HG02610 (cell line): Measurements from ENCODE around the gene CCDC34.

Experiments
- ATAC-seq: cut with Tn5 transposase; IDR thresholded peaks from one replicate; pipeline ENCODE4 v1.9.1; 2021; ENCODE audit warnings: mild to moderate bottlenecking, moderate library complexity; ENCODE audit not compliant: unreplicated experiment

CCDC34 gene, protein sequence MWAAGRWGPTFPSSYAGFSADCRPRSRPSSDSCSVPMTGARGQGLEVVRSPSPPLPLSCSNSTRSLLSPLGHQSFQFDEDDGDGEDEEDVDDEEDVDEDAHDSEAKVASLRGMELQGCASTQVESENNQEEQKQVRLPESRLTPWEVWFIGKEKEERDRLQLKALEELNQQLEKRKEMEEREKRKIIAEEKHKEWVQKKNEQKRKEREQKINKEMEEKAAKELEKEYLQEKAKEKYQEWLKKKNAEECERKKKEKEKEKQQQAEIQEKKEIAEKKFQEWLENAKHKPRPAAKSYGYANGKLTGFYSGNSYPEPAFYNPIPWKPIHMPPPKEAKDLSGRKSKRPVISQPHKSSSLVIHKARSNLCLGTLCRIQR

DNA sequence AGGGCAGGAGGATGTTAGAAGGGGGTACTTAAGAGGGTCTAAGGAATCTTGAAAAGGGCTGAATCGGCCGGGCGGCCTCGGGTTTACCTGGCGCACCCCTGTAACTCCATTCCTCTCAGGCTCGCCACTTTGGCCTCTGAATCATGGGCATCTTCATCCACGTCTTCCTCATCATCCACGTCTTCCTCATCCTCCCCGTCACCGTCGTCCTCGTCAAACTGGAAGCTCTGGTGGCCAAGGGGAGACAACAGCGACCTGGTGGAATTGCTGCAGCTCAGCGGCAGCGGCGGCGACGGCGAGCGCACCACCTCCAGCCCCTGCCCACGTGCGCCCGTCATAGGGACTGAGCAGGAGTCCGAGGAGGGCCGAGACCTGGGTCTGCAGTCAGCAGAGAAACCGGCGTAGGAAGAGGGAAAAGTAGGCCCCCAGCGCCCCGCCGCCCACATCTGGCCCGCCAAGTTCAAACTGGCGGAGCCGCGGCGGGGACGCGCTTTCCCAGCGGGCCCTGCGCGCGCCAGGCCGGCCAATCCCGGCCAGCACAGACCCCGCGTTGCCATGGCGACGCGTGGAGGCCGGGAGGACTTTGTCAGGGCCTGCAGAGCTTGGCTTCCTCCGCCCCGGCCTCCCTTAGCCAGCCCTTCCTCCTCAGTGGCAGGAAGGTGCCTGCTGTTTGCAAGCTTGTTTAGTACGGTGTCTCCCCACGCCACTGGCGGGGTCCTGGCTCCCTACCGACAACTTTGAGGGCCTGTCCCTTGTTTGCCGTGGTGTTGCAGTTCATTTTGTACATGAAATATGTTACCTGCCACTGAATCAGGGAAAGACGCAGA, at the start of gene CCDC34:
CCDC34 (minus strand) TSS at position 467 of the 827 bp plus-strand sequence; CDS start at position 446, 21 bp downstream.
- ATAC-seq: peak; percentile 100

DNA sequence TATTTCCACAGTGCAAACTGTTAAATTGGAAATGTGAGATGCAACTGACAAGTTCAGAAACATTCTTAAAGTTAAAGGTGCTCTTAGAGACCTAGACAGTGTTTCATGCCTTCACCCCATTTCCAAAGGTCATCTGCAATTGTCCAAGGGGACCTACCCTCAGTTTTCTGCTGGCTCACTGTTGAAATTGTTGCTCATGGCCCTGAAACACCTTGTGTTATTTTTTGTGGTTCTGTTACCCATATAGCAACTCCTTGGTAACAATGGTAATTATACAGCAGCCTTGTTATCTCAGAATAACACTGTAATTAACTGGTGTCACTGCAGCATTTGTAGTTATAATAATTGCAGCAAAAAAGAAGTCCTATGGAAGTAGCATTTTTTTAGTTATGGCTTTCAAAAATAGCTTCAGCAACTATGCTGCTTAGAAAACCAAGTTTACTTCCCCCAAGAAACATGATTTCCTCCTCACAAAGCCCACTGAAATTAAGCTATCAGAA, 49.2 kb upstream of the CCDC34 start:
- no peak for ATAC-seq

DNA sequence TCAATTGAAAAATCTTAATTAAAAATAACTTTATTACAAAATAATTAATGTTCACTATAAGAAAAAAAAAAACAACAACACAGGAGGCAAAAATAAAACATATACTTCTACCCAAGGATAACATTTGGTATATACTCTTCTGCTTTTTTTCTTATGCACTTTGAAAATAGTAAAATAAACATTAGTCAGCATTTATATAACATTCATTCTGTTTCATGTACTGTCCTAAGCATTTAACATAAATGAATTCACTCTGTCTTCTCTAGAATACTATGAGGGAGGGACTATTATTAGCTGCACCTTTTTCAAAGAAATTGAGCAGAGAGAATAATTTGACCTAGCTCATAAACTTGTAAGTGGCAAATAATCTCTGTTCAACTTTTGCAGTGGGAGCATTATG, 48.3 kb upstream of the CCDC34 start:
- ATAC-seq: no peak

DNA sequence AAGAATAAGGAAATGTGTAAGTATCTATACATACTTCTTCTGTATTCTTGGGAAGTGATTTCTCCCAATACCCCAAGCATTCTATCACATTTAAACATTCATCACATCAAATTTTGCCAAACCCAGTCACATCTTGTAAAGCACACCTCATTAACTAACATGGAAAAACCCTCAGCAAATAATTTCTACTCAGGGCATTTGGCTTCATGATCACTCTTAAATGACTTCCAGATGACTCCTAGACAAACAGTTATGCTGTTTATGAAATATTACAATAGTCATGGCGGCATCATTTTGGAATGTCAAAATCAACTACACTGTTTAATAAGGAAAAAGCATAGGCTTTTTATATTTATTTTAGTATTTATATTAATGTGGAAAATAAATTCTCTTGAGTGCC, 47.3 kb upstream of the CCDC34 start:
- no peak for ATAC-seq

DNA sequence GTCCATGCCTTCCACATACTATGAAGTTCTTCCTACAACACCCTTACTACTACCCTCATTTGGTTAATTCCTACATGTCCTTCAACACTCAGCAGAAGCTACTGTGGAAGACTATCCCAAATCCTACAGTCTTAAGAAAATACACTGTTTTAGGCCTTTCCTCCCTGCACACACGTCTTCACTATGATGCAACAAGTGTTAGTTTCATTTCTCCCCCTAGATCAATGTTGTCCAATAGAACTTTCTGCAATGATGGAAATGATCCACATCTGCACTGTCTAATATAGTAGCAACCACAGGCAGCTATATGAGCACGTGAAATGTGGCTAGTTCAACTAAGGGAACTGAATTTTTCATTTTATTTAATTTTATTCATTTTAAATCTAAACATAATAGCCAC, 46.7 kb upstream of the CCDC34 start:
- no peak for ATAC-seq

DNA sequence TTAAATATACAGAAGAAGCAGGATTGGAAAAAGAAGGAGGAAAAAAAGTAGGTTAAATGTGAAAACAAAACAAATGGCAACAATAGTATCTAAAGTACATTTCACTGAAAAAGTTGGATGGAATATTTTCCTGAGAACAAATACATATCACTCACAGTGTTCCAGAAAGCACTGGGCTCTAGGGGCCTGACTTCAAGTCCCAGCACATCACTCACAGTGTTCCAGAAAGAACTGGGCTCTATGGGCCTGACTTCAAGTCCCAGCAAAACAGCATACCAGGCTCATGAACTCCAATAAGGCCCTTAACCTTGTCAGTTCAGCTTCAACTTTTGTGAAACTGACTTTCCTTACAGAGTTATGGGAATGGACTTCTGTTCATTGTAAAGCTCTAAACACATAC, 46.0 kb upstream of the CCDC34 start:
- ATAC-seq: no peak

DNA sequence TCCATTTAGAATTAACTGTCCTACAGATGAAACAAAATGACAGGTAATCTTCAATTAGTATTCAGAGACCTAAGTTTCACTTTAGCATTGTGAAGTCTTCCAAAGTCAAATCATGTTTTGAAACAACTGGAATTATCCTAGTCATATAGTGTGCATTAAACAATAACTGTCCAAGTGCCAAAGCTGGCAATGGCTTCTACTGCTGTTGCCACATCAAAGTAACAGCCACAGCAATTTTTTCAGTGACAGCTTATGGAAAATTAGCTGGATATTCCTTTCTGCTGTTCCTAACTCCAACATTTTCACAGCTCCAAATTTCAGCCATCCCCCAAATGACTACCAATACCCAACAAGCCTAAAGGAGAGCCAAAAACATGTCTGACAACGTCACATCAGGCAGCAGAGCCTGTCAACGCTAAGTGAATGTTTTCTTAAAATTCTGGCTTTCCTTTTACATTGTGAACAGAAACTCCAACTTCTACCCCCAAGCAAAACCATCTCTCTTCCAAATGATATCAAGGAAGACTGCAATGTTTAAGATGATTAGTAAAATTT, 45.3 kb upstream of the CCDC34 start:
- no peak for ATAC-seq

DNA sequence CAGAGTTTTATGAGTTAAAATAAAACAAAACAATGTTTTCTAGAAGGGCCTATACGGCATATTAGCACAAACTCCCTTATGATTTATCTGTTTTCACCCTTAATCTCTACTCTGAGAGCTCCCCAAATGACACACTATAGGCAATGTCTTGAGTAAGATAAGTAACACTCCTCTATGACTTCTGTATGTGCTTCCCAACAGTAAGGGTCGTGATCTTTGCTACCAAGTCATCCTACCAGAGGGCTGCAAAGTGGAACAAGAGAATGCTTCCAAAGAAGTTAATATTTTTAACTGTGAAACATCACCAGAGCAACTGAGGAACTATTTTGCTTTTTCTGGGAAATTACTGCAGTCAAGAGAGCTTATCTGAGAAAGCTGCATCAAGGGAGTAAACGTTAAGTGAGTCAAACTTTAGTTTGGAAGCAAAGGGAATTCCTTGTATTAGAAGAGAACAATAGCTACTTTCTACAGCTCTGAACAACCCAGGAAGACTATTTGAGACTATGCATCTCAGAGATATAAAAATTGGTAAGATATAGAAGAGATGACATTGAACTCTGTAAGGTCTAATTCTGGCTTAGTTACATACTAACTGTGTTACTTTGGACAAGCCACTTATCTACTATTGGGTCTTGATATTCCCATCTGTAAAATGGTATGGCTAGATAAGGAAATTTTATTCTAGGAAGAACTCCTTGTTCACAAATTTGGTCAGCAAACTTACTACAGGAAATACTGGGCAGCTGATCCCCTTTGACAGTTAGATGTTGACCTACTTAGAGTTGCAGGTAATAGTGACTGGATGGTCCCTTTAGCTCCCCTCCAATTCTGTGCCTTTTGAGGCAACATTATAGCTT, 43.7 kb upstream of the CCDC34 start:
- ATAC-seq: no peak

DNA sequence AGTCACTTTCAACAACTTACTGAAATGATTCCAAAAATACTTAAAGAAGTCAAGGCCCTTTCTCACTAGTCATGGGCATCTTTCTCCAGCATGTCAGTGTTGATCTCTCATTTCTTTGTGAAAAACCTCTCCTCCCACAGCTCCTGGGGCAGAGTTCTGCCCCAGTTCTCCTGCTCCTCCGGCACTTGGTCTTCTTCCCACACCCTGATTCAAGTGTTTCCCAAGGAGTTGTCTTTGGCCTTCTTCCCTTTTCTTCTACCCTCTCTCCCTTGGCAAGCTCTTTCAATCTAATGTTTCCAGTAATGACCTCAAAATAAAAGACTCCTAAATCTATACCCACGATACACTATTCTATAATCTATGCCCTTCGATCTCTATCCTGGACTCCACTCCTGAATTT, 42.1 kb upstream of the CCDC34 start:
- no peak for ATAC-seq

DNA sequence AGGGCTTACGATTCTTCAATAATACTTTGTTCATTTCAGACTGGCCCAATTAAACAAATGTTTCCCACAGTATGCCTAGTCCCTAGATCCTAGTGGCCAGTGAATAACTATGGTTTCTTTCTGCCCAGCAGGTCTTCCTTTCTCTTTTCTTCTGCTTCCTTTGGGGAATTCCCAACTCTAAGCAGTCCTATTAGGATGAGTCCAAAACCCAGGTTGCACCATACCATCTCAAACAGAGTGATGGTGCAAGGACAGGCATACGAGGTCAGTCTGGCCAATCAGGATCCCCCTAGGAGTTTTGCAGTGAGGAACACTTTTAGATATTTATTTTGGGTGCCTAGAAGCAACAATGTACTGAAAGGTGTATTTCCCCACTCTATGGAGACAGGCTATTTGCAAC, 41.4 kb upstream of the CCDC34 start:
- ATAC-seq: no peak

DNA sequence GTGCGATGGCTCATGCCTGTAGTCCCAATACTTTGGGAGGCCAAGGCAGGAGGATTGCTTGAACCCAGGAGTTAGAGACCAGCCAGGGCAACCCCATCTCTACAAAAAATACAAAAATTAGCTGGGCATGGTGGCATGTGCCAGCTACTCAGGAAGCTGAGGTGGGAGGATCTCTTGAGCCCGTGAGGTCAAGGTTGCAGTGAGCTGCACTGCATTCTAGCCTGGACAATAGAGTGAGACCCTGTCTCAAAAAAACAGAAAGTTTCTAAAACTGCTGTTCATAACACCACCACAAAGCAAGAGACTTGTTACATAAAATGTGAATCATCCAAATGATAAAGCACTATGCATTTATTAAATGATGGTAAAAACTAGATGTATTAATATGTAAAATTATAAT, 40.2 kb upstream of the CCDC34 start:
- no peak for ATAC-seq

DNA sequence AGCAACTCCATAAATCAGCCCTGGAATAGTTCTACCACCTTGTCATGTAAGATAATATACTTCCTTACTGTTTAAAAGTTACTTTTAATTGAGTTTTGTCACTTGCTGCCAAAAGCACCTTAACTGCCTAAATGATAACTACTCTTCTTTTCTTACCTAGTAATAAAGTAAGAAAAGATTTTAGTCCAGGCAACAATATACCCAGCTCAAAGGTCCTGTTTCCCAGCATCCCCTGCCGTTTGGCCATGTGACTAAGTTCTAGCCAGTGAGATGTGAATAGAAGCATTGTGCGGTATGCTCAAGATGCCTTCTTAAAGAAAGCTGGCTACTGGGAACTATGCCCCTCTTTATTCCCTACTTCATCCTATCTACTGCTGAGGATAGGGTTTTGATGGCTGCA, 39.4 kb upstream of the CCDC34 start:
- ATAC-seq: no peak

DNA sequence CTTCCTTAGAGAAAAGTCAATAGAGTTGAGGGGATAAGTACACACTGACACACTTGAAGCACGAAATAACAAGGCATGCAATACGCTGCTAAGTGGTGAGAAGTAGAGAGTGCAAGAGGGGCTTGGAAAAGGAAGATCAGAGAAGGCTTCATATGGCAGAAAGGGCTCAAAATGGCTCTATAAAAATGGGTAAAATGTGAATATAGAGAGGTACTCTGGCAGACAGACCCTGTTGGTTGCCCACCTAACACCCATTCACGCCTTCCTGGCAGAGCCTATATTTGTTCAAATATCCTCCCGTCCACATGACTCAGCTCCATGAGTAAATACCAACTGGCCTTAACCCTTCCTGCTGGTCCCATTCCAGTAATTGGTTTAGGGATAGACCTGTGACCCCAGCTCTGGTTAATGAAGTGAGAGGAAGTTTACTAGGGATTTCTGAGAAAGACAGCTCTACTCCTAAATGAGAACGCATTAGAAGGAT, 38.9 kb upstream of the CCDC34 start:
- ATAC-seq: no peak

DNA sequence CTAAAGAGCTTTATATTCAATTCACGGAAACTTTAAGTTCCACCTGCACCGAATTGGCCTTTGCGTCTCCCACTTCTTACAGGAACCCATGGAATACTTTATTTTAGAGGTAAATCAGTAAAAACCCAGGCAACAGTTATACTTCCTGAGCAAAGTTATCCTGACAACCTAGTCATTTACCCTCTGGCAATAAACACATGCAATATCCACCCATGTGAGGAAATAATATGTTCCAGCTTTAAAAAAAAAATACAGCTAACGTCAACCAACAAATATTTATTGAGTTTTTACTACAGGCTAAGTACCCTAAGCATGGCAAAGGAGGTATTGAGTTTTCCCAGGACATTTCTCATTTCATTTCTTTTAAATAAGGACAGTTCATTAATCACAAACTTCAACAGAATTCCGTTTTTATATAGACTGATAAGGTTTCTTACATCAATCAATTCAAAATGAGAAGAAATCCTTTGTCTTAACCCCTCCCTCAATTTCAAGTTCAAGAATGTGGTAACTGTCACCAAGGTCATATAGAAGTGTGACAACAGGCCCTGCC, 38.3 kb upstream of the CCDC34 start:
- ATAC-seq: no peak

DNA sequence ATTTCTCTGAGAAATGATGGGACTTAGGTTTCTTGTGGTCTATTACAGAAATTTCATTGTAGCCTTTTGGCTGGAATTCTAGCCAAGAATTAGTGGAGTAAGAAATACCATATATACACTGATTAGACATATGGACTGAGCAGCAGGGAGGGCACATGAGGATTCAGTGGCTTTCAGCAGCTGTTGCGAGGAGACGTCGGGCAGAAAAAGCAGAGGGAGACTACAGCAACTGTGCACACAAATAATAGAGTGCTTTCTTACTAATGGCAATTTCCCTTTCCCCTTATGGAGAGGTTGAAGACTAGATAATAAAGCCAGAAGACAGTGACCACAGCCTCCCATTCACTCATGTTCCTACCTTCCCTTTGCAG, 35.4 kb upstream of the CCDC34 start:
- no peak for ATAC-seq

DNA sequence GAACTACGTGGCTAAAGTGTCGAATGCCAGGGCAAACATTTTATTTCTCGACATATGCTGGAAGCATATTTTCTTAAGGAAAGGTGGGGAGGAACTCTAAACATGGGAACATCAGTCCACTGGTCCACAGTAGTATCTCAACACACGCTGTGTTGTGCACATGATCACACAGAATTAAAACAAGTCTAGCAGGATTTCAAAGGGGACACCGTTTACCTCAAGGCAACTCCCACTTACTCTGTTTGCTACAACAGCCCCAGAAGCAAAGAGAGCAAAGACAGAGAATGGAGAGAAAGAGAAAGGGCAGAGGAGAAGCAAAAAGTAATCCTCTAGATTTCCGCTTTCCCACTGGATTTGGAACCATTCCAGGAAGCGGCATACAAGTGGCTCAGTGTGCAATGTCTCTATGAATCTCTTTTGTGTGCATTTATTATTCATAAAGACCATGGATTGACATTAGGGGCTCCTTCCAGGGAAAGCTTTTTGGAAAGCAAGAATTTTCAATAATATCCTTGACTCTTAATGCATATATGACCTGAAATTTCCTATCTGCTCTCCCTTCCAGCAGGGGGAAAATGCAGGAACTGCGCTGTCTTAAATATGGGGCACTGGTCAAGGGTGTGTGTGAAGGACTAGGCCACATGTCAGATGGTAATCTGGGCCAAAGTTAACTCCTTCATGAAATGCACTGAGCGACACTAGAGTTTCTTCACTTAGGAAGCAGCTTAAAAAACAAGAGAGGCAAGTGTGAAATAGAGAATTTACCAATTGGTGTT, 34.8 kb upstream of the CCDC34 start:
- ATAC-seq: no peak

DNA sequence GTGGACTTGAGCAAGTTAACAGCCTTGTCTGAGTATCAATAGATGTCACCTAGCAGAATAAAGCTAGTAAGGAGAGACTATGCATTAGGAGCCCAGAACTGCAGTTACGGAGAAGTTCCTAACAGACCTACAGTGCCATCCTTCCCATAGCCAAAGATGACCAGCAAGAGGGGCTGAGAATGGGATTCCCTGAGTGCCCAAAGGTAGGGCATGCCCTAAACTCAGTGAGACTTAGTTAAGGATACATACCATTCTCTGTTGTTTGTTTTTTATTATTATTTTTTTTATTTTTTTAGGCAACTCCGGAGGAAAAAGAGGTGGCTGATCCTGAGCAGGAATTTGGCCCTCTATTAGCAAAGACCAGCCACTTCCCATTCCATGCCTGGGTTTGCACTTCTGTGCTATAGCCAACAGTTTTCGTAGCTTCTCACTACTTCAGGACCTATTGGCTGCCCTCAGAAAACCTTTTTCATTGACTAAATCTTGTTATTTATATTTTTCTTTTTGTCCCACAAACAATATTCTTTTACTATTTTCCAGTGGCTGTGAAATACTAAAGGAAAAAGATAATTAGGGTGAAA, 33.3 kb upstream of the CCDC34 start:
- ATAC-seq: no peak

DNA sequence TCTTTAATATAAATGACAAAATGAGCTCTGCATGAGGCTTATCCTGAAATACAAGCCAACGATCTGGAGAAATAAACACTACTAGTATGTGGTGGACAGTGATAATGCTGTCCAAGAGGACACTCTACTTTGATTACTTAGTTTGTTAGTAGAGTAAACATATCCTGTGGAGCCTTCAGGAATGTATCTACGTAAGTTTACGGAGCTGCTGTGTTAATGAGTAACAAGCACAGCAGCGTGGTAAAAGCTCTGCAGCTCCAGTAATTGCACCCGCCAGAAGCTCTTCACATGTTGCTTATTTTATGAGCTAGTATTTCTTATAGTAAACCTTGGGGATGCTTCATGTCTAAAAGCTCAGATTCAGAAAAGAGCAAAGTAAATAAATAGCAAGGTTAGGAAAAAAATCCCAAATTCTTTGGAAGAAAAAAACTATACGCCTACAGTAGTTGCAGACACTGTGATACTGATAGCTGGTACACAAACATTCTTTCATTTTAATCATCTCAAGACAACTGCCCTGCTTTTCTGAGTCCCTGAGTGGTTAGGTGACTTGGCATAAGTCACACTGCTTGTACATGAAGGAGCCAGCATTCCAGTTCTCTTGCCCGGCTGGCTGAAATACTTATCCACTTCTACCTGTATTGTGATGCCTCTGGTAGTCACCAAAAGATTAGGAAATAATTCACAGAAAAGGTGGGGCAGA, 32.7 kb upstream of the CCDC34 start:
- no peak for ATAC-seq

DNA sequence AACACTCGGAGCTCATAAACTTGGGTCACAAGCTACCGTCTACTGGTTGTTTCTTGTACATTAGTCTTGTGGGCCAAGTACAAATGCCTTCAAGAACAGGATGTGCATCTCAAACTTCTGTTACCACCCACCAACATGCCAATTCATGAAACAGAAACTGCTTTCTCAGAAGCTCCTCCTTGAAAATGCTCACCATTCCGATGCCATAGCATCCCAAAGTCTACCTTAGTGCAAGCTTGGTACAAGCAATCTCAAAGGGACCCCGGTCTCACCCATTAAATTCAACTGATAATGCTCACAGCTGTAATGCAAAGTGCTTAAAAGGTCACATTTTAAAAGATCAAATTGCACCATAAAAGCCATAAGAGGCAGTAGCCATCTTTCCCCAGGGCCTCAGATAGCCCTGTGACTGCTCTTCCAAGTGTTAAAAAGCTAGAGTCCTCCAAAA, 31.8 kb upstream of the CCDC34 start:
- no peak for ATAC-seq
